NCI-H345 treated with DMSO at 0.1 percent for 48 hours (cell line): ENCODE data around the gene CCSER1.
"Not testable (repeated sequence)": the region's sequence is repeated elsewhere in the genome, so short reads cannot be mapped to it uniquely, and the experiment has no call there.

Experiments used
- DNase-seq: peaks from one replicate; lab custom pipeline; 2025; ENCODE audit not compliant: unreplicated experiment; lab: John Stamatoyannopoulos, UW

CCSER1 gene

GRCh38 chr4:91622925-91623602 lies 1495.9 kb downstream of the CCSER1 start:
- DNase-seq, result no peak

GRCh38 chr4:91623603-91623967 lies 1496.4 kb downstream of the CCSER1 start:
- not testable (repeated sequence) for DNase-seq

- DNase-seq, result no peak
Measured at GRCh38 chr4:91630054-91630453, 1502.9 kb downstream of the CCSER1 start.

DNA sequence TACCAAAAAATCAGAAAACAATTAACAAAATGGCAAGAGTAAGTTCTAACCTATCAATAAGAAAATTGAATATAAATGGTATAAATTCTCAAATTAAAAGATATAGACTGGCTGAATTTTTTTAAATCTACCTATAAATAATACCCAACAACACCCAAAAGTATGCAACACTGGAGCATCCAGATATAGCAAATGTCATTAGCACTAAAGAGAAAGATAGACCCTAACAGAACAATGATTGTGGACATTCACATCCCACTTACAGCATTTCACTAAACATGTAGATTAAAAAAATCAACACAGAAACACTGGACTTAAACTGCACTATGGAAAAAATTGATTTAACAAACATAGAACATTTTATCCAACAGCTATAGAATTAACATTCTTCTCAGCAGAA lies 1503.6 kb downstream of the CCSER1 start:
- DNase-seq, result no peak

- DNase-seq, result no peak
Measured at GRCh38 chr4:91631335-91631734, 1504.1 kb downstream of the CCSER1 start.

DNA sequence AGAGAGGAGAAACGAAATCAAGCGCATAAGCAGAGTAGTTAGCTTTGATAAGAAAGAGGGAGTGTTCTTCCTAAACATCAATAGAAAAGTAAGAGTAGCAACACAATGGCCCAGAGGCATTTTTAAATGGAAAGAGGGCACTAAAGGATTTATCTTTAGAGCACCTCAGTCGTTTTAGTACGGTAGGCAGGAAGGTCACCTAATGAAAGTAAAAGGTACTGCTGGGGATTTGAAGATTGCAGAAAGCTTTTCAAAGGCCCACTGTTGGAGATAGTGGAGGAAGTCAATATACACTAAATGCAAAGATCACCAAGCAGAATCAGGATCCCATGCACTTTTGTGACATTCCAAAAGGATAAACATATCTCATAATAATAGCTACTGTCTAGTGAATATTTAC lies 1508.9 kb downstream of the CCSER1 start:
- no peak for DNase-seq
